Smooth muscle cell (in vitro differentiated cells): ENCODE data around the gene TMEM141. TPM values are rescaled to one million over a fixed set of nuclear protein-coding genes. Genes with fewer than 3 reads are reported as not detected.

Experiments used
- DNase-seq: peaks from one replicate; lab custom pipeline; 2025; ENCODE audit not compliant: unreplicated experiment; lab: John Stamatoyannopoulos, UW
- H2AFZ ChIP-seq: fragments of 200-600 bp; sonication (generic); 2 replicates; pipeline ENCODE4 v1.6.0; 2016; ENCODE audit warnings: antibody characterized with exemption, low read depth, mild to moderate bottlenecking
- H3F3A ChIP-seq: fragments of 200-600 bp; sonication (generic); 2 replicates; pipeline ENCODE4 v1.6.0; 2017; ENCODE audit warnings: antibody characterized with exemption, low read depth
- H3K27ac ChIP-seq: fragments of 200-600 bp; sonication (generic); 2 replicates; pipeline ENCODE4 v1.5.1; 2016; ENCODE audit warnings: low read depth, mild to moderate bottlenecking
- H3K27me3 ChIP-seq: fragments of 200-600 bp; sonication (generic); 2 replicates; pipeline ENCODE4 v1.6.1; 2016; ENCODE audit warnings: low read depth, mild to moderate bottlenecking
- H3K36me3 ChIP-seq: fragments of 200-600 bp; sonication (generic); 2 replicates; pipeline ENCODE4 v1.5.1; 2016; ENCODE audit warnings: low read depth
- H3K4me1 ChIP-seq: fragments of 200-600 bp; sonication (generic); 2 replicates; pipeline ENCODE4 v1.5.1; 2016; ENCODE audit warnings: low read depth
- H3K4me2 ChIP-seq: fragments of 200-600 bp; sonication (generic); 2 replicates; pipeline ENCODE4 v1.6.0; 2016; ENCODE audit warnings: mild to moderate bottlenecking
- H3K4me3 ChIP-seq: fragments of 200-600 bp; sonication (generic); 2 replicates; pipeline ENCODE4 v1.5.1; 2016; ENCODE audit warnings: mild to moderate bottlenecking
- H3K79me2 ChIP-seq: fragments of 200-600 bp; sonication (generic); 2 replicates; pipeline ENCODE4 v1.6.0; 2016; ENCODE audit warnings: low read depth, mild to moderate bottlenecking
- H3K9ac ChIP-seq: fragments of 200-600 bp; sonication (generic); 2 replicates; pipeline ENCODE4 v1.6.0; 2016; ENCODE audit warnings: low read depth
- H3K9me3 ChIP-seq: fragments of 200-600 bp; sonication (generic); replicated peaks from 2 replicates; pipeline ENCODE4 v1.5.1; 2016; ENCODE audit warnings: low read depth
- H4K20me1 ChIP-seq: fragments of 200-600 bp; sonication (generic); 2 replicates; pipeline ENCODE4 v1.6.0; 2016; ENCODE audit warnings: low read depth
- CTCF ChIP-seq: fragments of 200-600 bp; sonication (generic); IDR thresholded peaks from 2 replicates; pipeline ENCODE4 v1.5.1; 2017; ENCODE audit warnings: borderline replicate concordance, mild to moderate bottlenecking, antibody characterized with exemption; ENCODE audit not compliant: insufficient read depth, poor library complexity, severe bottlenecking
- WGBS: methylation state at CpG from one replicate; pipeline ENCODE4 v1.1.7; 2016; ENCODE audit warnings: low lambda C conversion rate; 5-methylcytosine and 5-hydroxymethylcytosine counted together
- polyA plus RNA-seq: library from polyadenylated mRNA; unstranded; fragments of >200 nt; fragmentation: Nextera tagmentation; extraction: Ambion mirVana; gene quantifications from 2 replicates; pipeline ENCODE4 v1.2.1, GENCODE V29; 2016
- total RNA-seq: library from RNA; depleted of rRNA; stranded (reverse); fragments of >200 nt; gene quantifications from 2 replicates; pipeline ENCODE4 v1.2.3, GENCODE V29; 2014

Gene TMEM141
- total and polyA plus RNA-seq, 2 experiments from 2014 or later: 75.4 to 112 TPM

GRCh38 chr9:136759001-136759400, 32.1 kb upstream of the TMEM141 start:
- Histone ChIP-seq H4K20me1 (no peaks in the 10 kb centered on the region), H3K27me3 (no peaks in the 10 kb centered on the region), H3K9me3 (no peaks in the 10 kb centered on the region), H3F3A (no peaks in the 10 kb centered on the region), H2AFZ (no peak overlapping the region), H3K27ac (no peak overlapping the region), H3K9ac (no peak overlapping the region), H3K4me2 (no peak overlapping the region), H3K79me2 (no peaks in the 10 kb centered on the region), H3K36me3 (no peaks in the 10 kb centered on the region), H3K4me1 (peaks cover 3% of the 10 kb centered on the region), H3K4me3 (no peak overlapping the region)
- 89% methylated on average over 4 of the region's 9 CpGs for WGBS
- no peak for DNase-seq
- no peak for TF ChIP-seq CTCF

GRCh38 chr9:136759436-136760325, 31.5 kb upstream of the TMEM141 start:
- Histone ChIP-seq H3K27ac (no peak overlapping the region), H3K4me3 (no peak overlapping the region), H3K36me3 (no peaks in the 10 kb centered on the region), H3K9ac (no peak overlapping the region), H3K27me3 (no peaks in the 10 kb centered on the region), H3K9me3 (no peaks in the 10 kb centered on the region), H3K4me2 (no peak overlapping the region), H3F3A (no peaks in the 10 kb centered on the region), H3K79me2 (no peaks in the 10 kb centered on the region), H2AFZ (no peak overlapping the region), H3K4me1 (peaks cover 3% of the 10 kb centered on the region), H4K20me1 (no peaks in the 10 kb centered on the region)
- no peak for DNase-seq
- WGBS: 94% methylated on average over 24 of the region's 27 CpGs
- no peak for TF ChIP-seq CTCF

GRCh38 chr9:136760424-136760823, 30.7 kb upstream of the TMEM141 start:
- H4K20me1 ChIP-seq: no peaks in the 10 kb centered on the region
- H3K4me2 ChIP-seq: no peak overlapping the region
- H3K4me1 ChIP-seq: peaks cover 3% of the 10 kb centered on the region
- no peak overlapping the region for H3K9ac ChIP-seq
- no peaks in the 10 kb centered on the region for H3K79me2 ChIP-seq
- no peak for DNase-seq
- H3F3A ChIP-seq: no peaks in the 10 kb centered on the region
- H3K36me3 ChIP-seq: no peaks in the 10 kb centered on the region
- no peak overlapping the region for H3K4me3 ChIP-seq
- H3K27me3 ChIP-seq: no peaks in the 10 kb centered on the region
- no peak overlapping the region for H2AFZ ChIP-seq
- no peak for TF ChIP-seq CTCF
- WGBS: 86% methylated on average over 25 of the region's 25 CpGs
- H3K9me3 ChIP-seq: no peaks in the 10 kb centered on the region
- H3K27ac ChIP-seq: no peak overlapping the region
